NCI-H2171 (cell line): Measurements from ENCODE around the gene RFTN1.

Source experiments
- DNase-seq: peaks from one replicate; lab custom pipeline; 2025; lab: John Stamatoyannopoulos, UW

The RFTN1 gene

GRCh38 chr3:16357186-16358121 is 156.0 kb downstream of the RFTN1 start:
- DNase-seq, result no peak

DNA sequence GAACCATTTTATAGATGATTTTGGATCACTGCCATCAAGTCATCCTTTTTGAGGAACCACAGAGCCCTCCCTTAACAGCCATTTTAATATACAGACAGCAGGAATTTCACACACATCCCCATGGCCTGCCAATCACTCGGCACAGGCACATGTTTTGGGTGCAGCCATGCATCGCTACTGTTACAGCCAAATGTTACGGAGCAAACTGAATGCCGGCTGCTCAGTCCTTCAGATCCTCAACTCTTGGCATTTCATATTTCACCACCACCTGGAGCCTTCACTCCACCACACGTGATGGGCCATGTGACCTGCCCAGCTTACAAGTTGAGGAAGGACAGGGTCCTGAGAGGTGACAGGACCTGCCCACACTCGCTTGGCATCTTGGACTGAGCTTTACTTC is 157.7 kb downstream of the RFTN1 start:
- DNase-seq, result no peak

- no peak for DNase-seq
Observed at GRCh38 chr3:16354291-16354690, 159.2 kb downstream of the RFTN1 start.

DNA sequence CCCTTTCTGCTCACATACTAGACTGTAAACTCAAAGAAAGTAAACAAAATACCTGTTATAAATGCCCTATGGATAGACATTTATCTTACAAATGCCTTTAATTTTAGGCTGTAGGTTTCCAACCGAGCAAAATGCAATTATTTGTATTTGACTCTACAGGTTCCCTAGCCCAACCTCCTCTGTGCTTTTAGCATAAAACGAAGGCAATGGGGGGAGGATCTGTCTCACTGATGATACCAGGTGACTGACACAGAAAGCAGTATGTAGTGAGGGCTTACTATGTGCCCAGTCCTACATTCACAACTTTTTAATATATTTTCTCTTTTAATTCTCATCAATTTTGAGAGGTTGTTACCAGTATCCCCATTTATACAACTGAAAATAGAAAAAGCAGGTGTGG is 161.1 kb downstream of the RFTN1 start:
- DNase-seq, result no peak

- no peak for DNase-seq
Observed at GRCh38 chr3:16350597-16351318, 162.7 kb downstream of the RFTN1 start.

- DNase-seq, result no peak
Observed at GRCh38 chr3:16349986-16350596, 163.4 kb downstream of the RFTN1 start.

DNA sequence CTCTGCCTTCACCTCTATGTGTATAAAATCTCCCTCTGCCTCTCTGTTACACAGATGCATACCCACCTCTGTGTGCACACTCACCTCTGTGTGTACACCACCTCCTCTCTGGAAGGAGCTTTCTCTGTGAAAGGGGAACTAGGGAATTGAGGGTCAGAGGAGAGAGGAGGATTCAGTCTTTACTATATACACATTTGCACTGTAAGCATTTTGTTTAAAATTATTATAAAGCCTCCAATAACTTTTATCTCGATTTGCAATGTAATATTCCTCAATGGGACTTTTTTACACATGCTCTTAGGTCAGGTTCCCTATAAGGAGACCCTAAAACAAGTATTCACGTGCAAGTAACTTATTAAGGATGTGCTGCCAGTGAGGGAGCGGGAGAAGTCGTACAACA is 166.0 kb downstream of the RFTN1 start:
- no peak for DNase-seq

DNA sequence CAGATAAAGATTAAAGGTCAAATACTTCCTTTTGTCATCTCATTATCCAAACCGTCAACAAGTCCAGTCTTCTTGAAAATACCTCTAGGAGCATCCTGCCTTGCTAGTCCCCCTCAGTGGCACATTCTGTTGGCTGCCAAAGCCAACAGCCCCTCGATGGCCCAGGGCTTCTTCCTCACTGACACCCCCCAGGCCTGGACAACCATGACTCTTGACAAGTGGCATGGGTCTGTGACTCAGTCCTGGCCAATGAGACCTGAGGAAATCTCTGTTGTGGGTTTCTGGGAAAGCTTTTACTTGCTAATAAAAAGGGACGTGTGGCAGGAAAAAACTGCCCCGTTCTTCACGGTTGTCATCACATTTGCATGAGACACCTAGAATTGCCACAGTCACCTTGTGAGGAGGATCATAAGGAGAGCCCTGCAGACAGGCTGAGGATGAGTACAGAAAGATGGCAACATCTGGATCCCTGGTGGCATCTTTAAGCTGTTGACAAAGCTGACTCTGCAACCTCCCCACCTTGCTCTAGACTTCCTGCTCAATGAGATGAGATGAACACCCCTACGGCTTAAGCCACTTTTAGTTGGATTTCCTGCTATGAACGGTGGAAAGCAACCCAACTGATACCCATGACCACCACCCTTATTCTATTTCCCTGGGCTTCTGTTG is 167.0 kb downstream of the RFTN1 start:
- DNase-seq, result no peak

DNA sequence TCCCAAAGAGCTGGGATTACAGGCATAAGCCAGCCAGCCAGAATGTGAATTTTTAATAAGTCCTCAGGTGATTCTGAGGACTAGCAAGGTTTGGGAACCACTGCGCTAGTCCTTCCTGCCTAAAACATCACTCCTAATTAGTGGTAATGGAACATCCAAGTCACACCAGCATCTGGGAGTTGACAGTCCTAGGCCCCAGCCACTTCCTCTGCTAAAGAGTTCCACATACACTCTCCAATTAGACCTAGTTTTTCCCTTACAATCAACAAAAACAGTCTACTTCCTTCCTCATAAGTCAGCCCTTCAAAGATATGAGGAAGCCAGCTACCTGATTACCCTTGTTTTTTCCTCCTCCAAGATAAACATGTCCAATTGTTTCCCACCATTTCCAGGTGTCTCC is 170.4 kb downstream of the RFTN1 start:
- DNase-seq, result no peak

DNA sequence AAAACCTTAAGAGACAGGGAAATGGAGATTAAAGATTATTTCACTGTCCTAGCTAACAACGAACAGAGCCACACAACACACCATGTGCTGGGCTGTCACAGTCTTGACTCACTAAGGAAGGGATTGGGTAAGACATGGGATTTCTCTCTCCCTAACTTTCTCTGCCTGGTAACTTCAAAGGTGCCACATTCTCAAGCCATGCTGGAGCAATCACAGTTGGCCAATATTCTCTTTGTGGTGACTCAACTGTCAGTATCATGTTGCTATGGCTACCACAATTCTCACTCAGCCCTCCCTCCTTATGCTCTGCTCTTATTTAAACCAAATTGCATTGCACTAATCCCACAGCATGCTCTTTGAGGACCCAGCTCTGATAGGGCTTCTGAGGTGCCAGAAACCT is 174.5 kb downstream of the RFTN1 start:
- DNase-seq, result no peak

- DNase-seq, result no peak
Observed at GRCh38 chr3:16337856-16338540, 175.5 kb downstream of the RFTN1 start.

GRCh38 chr3:16336825-16337224 is 176.7 kb downstream of the RFTN1 start:
- DNase-seq, result no peak

DNA sequence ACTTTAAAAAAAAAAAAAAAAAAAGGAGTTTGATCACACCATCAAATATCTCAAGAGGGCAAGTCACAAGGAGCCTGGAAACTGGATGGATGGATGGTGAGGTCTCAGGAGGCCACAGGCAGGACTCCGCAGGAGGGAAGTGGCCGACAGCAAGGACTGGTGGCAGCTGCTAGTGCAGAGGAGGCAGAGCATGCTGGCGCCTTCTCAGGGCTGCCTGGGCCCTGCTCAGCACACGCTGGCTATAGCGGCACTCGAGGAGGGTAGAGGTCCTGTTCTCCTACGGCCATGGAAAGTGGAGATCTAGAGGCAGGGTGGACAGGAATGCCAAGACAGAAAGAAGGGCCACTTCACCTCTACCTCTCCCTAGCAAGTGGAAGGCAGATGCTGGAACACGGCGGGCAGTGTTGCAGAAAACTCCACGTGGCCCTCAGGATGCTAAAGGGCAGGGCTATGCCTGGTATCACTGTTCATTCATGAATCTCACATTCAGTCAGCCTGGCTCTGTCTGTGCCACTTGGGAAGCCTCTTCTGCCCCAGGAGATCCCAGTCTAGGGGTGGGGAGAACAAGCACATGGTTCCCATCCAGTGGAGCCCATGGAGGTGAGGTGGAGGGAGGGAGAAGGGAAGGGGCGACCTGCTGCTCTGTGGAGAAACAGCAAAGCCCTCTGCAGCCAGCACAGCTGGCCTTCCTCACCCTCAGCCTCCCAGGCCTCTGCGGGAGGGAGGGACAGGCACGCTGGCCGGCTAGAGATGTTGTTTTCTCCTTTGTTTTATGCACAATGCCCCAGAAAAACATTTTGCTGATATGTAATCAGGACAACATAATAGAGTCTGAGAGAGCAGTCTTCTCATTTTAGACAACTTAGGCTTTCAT is 177.5 kb downstream of the RFTN1 start:
- DNase-seq, result no peak

- DNase-seq, result no peak
Observed at GRCh38 chr3:16335333-16335732, 178.2 kb downstream of the RFTN1 start.

GRCh38 chr3:16334909-16335308 is 178.6 kb downstream of the RFTN1 start:
- no peak for DNase-seq

DNA sequence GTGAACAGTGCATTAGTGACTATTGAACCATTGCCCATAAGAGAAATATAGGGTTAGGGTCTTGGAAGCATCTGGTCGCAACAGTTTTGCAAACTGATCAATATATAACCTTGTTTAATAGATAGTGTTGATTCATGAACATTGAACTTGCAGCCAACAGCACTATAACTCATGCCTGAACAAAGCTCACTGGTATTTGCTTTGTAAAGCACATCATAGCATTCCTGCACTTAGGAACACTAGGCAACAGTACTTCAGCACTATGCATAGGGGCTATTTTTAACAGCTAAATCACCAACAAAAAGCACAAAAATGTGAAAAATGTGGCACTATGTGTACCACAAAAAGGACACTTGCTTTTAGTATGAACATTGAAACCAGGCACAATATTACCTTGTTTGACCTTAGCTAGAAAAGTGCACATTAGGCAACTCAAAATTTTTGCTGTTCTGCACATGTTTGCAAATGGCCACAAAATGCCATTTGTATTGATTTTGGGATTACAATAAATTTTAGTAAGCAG is 180.5 kb downstream of the RFTN1 start:
- no peak for DNase-seq

DNA sequence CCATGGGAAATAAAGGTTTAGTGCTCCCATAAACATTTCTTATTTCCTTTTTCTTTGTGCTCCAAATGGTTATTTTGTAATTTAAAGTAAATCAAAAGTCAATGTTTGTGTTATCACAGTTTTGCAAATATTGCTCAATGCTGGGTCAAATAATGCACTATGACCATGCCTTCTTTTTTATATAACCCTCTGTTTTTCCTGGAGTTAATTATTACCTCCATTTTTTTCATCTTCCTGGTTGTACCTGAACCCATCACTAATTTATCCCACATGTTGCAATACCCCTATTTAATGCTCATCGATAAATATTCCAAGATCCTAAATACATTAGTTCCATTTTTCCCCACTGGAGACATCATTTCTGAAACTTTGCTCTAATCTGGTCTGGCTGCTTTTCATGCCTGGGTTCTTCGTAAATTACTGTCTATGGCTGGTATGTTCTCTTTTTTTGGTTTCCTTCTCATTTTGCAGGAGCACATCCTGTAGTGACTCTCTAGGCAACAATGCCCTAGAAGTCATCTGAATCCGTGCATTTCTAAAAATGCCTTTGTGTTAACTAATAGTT is 182.1 kb downstream of the RFTN1 start:
- no peak for DNase-seq

DNA sequence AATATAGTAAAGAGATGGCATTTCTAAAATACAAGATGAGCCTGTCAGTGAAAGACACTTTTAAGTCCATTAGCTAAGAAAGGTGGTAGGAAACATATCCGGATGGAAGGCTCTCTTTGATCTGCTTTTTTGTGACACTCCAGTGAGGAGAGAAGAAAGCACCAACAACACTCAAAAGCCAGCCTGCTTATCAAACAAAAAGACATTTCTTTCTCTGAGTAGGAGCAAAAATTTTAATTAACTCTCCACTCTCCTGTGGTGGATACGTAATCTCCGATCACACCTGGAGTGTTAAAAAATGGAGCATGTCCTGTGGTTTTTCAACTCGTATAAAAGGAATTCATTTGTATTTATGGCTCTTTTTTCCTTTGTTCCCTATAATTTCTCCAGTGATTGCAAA is 183.1 kb downstream of the RFTN1 start:
- DNase-seq, result no peak

DNA sequence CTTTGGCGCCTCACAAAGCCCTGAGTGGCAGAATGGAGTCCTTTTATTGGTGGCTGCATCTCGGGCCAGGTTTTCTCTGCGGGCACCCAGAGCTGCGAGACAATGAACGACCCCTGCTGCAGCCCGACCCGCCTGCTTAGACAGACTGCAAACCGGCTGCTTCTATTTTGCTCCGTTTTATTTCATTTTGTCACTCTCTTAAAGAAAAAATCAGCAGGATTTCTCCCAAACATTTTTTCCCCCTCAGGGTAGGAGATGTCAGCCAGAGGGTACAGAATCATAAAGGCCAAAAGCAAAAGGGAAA is 183.7 kb downstream of the RFTN1 start:
- no peak for DNase-seq
